ENCODE data around the gene RASA2. TPM values are rescaled to one million over a fixed set of nuclear protein-coding genes. Genes with fewer than 3 reads are reported as not detected.

RASA2 gene
- total RNA-seq, 4 donors from 2014 or later = 22.3 to 43.7 (median 33.6) TPM

GRCh38 chr3:141650783-141651182, 164.0 kb downstream of the RASA2 start:
- DNase-seq = no peak
- TF ChIP-seq CTCF (IDR thresholded peaks at IDR 0.05) = no peak
- Histone ChIP-seq H3K4me3 (no peak overlapping the region), H3K36me3 (no peaks in the 10 kb centered on the region), H3K27ac (no peak overlapping the region), H3K9me3 (no peaks in the 10 kb centered on the region), H3K4me1 (no peaks in the 10 kb centered on the region), H3K27me3 (no peaks in the 10 kb centered on the region)

DNA sequence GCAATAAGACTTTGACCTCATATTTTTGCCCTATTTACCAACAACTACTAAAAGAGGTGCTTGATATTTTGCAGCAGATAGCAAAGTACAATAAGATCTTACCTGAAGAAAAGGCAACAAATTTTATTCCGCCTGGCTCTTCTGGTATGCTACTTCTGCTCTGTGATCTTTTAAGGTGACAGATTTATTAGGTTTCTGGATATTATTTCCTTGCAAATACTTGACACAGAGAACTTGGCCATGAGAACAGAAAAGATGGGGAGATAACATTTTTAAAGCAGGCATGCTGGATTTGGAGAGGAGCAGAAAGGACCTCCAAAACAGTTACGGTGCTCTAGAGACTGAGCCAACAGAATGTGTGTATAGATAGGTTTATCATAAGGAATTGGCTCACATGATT, 164.6 kb downstream of the RASA2 start:
- Histone ChIP-seq H3K4me1 (no peaks in the 10 kb centered on the region), H3K27ac (no peak overlapping the region), H3K4me3 (no peak overlapping the region), H3K36me3 (no peaks in the 10 kb centered on the region), H3K9me3 (no peaks in the 10 kb centered on the region), H3K27me3 (no peaks in the 10 kb centered on the region)
- no peak for DNase-seq
- TF ChIP-seq CTCF (IDR thresholded peaks at IDR 0.05) (no peak), POLR2A (IDR thresholded peaks at IDR 0.05) (no peak)

DNA sequence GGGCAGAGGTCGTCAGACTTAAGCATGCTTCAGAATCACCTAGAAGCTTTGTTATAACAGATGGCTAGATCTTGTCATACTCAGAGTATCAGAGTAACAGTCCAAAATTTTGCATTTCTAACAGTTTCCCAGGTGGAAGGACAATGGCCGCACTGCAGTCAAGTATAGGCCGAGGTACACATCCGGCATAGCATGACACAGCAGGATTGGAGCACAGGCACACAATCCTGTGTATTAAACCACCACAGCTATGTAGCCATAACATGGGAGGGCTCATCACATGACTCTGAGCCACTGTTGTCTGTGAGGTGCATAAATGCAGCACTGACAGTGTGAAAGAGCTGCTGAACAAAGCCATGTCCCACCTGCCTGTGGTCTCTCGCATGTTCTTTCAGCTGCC, 165.5 kb downstream of the RASA2 start:
- no peaks in the 10 kb centered on the region for H3K27me3 ChIP-seq
- H3K9me3 ChIP-seq = no peaks in the 10 kb centered on the region
- H3K27ac ChIP-seq = no peak overlapping the region
- H3K4me1 ChIP-seq = no peaks in the 10 kb centered on the region
- no peak overlapping the region for H3K4me3 ChIP-seq
- DNase-seq = no peak
- no peak for TF ChIP-seq CTCF (IDR thresholded peaks at IDR 0.05)
- no peak for TF ChIP-seq POLR2A (IDR thresholded peaks at IDR 0.05)
- no peaks in the 10 kb centered on the region for H3K36me3 ChIP-seq

GRCh38 chr3:141653847-141654246, 167.0 kb downstream of the RASA2 start:
- DNase-seq = no peak
- no peaks in the 10 kb centered on the region for H3K36me3 ChIP-seq
- H3K27me3 ChIP-seq = no peaks in the 10 kb centered on the region
- TF ChIP-seq POLR2A (IDR thresholded peaks at IDR 0.05) (no peak), CTCF (IDR thresholded peaks at IDR 0.05) (no peak)
- H3K4me3 ChIP-seq = no peak overlapping the region
- no peak overlapping the region for H3K27ac ChIP-seq
- no peaks in the 10 kb centered on the region for H3K9me3 ChIP-seq
- no peaks in the 10 kb centered on the region for H3K4me1 ChIP-seq

DNA sequence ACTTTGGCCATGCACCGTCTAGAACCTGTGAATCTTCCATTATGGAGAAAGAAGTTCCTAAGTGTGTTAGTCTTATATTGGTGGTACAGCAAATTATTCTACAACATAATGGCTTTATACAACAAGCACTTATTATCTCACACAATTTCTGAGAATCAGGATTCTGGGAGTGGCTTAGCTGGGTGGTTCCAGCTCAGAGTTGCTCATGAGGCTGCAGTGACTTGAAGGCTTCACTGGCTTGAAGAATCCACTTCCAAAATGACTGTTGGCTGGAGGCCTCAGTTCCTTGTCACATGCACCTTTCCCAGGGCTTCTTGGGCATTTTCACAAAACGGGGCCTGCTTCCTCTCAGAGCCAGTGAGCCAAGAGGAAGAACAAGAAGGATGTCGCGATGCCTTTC, 169.0 kb downstream of the RASA2 start:
- TF ChIP-seq POLR2A (IDR thresholded peaks at IDR 0.05) = no peak
- TF ChIP-seq CTCF (IDR thresholded peaks at IDR 0.05) = no peak
- DNase-seq = no peak
- Histone ChIP-seq H3K36me3 (no peaks in the 10 kb centered on the region), H3K4me1 (peaks cover 0 to 13% (median 3%) of the 10 kb centered on the region in 4 donors), H3K27me3 (peaks cover 0 to 12% of the 10 kb centered on the region in 2 donors), H3K9me3 (no peaks in the 10 kb centered on the region), H3K27ac (no peak overlapping the region), H3K4me3 (no peak overlapping the region)

- H3K27ac ChIP-seq = no peak overlapping the region
Observed at GRCh38 chr3:141656771-141657170, 169.9 kb downstream of the RASA2 start.

More at GRCh38 chr3:141656771-141657170, 169.9 kb downstream of the RASA2 start:
- DNase-seq = no peak
- Histone ChIP-seq H3K27me3 (peaks cover 0 to 12% of the 10 kb centered on the region in 2 donors), H3K4me1 (peaks cover 0 to 13% (median 3%) of the 10 kb centered on the region in 4 donors), H3K4me3 (no peak overlapping the region), H3K9me3 (no peaks in the 10 kb centered on the region), H3K36me3 (no peaks in the 10 kb centered on the region)
- TF ChIP-seq POLR2A (IDR thresholded peaks at IDR 0.05) = no peak
- no peak for TF ChIP-seq CTCF (IDR thresholded peaks at IDR 0.05)
